ENCODE measurements around the gene NAV1. TPM values are rescaled to one million over a fixed set of nuclear protein-coding genes. Genes with fewer than 3 reads are reported as not detected.

The NAV1 gene
- total RNA-seq, 2 experiments from 2014 or later, result 1.6 to 1.8 TPM

Other genes with a start within 250 kb of the NAV1 start
- not detected for gene TNNT2, start 161.4 kb upstream of the NAV1 start, total RNA-seq
- gene LAD1, start 139.8 kb upstream of the NAV1 start, total RNA-seq, result not detected
- not detected for gene TNNI1, start 117.4 kb upstream of the NAV1 start, total RNA-seq
- gene PHLDA3, start 69.9 kb upstream of the NAV1 start, total RNA-seq, result under 1 TPM; 0.33 to 0.44 TPM
- gene CSRP1, start 32.0 kb upstream of the NAV1 start, total RNA-seq, result 10 to 100 TPM; 31.6 to 33.9 TPM

Data from CD8-positive, alpha-beta T cell (primary cell).